Measurements from ENCODE around the gene ELMO1.

Gene ELMO1, protein sequence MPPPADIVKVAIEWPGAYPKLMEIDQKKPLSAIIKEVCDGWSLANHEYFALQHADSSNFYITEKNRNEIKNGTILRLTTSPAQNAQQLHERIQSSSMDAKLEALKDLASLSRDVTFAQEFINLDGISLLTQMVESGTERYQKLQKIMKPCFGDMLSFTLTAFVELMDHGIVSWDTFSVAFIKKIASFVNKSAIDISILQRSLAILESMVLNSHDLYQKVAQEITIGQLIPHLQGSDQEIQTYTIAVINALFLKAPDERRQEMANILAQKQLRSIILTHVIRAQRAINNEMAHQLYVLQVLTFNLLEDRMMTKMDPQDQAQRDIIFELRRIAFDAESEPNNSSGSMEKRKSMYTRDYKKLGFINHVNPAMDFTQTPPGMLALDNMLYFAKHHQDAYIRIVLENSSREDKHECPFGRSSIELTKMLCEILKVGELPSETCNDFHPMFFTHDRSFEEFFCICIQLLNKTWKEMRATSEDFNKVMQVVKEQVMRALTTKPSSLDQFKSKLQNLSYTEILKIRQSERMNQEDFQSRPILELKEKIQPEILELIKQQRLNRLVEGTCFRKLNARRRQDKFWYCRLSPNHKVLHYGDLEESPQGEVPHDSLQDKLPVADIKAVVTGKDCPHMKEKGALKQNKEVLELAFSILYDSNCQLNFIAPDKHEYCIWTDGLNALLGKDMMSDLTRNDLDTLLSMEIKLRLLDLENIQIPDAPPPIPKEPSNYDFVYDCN

GRCh38 chr7:37448636-37449361, at the start of gene ELMO1:
Gene ELMO1 (minus strand): TSS chr7:37448864. CDS start chr7:37342690, 106,174 bp downstream.
- DNase-seq, result peak; percentile 71

GRCh38 chr7:37497576-37497975, 48.9 kb upstream of the ELMO1 start:
- DNase-seq, result no peak

DNA sequence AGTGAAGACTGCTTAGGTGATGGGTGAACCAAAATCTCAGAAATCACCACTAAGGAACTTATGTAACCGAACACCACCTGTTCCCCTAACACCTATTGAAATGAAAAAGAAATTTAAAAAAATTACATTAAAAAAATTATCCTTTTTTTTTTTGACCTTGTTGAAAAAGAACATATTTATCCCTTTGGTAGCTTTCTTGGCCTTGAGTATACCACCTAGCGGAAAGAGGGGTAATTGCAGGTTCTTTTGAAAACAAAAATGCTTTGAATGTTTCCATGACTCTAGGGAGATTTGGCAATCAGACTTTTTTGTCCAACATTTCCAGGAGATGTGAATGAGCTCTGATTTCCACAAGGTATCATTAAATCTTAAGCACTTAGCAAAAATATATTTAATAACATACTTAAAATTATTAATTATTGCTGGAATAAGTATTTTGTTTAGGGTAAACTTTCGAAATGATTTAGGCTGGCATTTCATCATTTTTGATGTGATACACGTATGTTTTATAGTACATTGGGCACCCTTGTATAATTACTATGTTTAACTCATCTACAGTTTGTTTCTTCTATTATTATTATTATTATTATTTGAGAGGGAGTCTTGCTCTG, 47.0 kb upstream of the ELMO1 start:
- no peak for DNase-seq

GRCh38 chr7:37494926-37495325, 46.3 kb upstream of the ELMO1 start:
- no peak for DNase-seq

- DNase-seq, result no peak
These were observed 45.1 kb upstream of the ELMO1 start for GRCh38 chr7:37493810-37494209.

GRCh38 chr7:37493123-37493522, 44.5 kb upstream of the ELMO1 start:
- DNase-seq, result no peak

DNA sequence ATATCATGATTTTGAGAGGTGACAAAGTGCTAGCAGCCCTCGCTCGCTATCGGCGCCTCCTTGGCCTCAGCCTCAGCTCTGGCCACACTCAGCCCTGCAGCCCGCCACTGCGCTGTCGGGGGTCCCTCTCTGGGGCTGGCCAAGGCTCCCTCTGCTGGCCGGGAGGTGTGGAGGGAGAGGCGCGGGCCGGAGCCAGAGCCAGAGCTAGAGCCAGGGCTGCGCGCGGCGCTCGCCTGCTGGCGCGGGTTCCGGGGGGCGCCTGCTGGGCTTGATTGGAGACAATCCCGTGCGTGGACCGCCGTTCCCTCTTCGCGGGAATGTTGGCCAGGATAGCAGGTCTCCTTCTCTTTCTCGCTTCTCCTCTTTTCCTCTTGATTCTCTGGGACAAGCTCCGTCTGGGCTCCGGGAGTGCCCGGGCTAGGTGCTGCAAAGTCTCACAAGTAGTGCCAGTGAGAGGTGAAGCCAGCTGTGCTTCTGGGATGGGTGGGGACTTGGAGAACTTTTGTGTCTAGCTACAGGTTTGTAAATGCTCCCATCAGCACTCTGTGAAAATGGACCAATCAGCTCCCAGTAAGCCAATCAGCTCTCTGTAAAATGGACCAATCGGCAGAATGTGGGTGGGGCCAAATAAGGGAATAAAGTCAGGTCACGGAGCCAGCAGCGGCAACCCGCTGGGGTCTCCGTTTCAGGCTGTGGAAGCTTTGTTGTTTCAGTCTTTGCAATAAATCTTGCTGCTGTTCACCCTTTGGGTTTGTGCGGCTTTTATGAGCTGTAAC, 43.4 kb upstream of the ELMO1 start:
- DNase-seq, result no peak

- DNase-seq, result no peak
These were observed 41.0 kb upstream of the ELMO1 start for GRCh38 chr7:37489703-37490102.

DNA sequence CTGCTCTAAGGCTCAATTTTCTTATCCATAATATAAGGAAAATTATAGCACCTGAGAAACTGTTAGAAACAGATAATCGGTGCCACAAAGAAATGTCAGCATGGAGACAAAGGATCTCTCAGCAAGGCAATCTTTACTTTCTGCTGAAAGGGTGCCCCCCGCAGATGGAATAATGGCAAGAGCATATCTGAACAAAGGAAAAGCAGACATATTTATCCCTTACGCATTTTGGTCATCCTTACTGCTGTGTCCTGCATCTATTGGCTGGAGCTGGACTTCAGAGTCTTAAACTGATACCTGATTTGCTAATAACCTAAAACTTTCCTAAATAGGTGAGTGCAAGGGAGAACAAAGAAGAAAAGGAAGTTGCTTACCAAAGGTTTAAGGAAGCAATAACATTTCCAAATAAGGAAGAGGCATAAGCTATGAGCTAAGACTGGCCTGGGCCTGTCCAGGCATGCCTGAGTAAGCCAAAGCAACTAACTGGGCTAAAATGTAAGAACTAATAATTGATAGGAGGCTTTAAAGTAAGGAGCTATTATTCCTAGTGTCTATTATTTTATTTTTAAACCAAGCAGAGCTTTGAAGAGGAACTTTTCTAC, 39.6 kb upstream of the ELMO1 start:
- no peak for DNase-seq

DNA sequence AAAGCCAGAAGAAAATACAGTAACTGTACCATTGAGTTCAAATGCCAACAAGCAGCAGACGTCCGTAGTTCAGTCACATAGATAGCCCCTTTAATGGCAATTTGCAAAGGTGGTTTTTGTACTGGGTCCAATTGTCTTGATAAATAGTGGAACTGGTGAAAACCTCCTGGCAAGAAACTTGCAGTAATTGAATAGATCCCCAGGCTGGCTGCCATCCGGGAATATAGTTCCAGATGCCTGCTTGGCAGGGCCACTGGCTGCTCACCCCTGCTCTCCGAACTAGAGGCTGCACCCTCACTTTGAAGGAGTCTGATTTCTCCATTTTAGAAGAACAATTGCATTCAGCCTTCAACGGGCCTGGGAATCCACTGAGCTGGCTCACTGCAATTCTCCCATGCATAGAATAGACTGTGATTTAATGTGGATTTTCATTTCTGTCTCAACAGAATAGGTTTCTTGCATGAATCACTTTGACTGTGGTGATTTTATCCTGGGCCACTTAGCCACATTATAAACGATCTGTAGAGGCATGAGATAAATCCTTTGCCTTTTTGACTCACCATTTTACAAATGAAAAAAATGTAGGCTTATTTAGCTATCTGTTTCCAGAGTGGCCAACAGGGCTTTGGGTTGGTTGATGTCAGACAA, 35.9 kb upstream of the ELMO1 start:
- DNase-seq, result no peak

- no peak for DNase-seq
These were observed 35.0 kb upstream of the ELMO1 start for GRCh38 chr7:37483627-37484026.

DNA sequence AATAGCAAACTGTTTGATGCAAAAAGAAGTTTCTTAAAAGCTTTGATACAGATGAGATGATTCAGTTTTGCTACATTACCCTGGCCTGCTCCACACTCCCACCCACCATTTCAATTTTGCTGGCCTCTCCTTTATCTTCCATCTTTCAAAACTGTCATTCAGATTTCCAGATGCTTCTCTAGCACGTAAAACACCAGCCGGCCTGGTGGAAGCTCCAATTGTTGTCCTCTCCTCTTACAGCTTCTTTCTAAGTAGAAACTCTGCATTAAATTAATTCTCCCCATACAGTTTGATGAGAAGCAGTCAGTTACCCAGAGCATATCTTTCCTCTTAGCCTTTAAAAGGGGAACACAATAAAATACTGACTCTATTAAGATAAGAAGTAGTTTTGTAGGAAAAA, 34.3 kb upstream of the ELMO1 start:
- no peak for DNase-seq

GRCh38 chr7:37482505-37482904, 33.8 kb upstream of the ELMO1 start:
- DNase-seq, result no peak

GRCh38 chr7:37481722-37482288, 33.1 kb upstream of the ELMO1 start:
- no peak for DNase-seq

GRCh38 chr7:37481154-37481553, 32.5 kb upstream of the ELMO1 start:
- DNase-seq, result no peak

- DNase-seq, result no peak
These were observed 31.7 kb upstream of the ELMO1 start for GRCh38 chr7:37480041-37481031.

DNA sequence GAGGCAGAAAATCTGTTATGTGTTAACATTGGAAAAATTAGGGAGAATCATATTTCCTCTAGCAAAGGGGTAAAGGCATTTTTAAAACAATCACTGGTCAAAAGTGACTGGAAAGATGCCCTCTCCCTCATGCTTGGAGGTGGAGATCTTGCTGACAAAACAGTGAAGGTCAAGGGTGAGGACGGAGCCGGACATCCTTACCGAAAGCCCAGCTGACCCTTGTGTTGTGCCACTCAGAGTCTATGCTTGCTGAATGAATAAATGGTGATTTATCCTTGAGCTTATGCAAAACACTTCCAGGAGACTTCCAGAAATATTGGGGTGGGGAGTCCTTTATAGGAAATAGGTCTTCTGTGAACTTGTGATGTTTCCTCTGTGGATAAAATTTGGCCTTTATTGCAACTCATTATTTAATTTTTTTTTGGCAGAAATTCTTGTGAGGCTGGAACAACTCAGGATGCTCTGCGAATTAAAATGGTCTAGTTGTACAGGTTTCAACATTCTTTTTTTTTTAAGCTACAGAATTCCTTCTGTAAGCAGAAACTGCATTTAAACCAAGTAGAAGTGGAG, 28.3 kb upstream of the ELMO1 start:
- no peak for DNase-seq

GRCh38 chr7:37476428-37476827, 27.8 kb upstream of the ELMO1 start:
- no peak for DNase-seq

GRCh38 chr7:37475646-37476045, 27.0 kb upstream of the ELMO1 start:
- DNase-seq, result no peak
